ENCODE data around the gene FOXB2.

FOXB2 gene

GRCh38 chr9:77015327-77016048, 4.0 kb upstream of the FOXB2 start:
- TF ChIP-seq GLIS3 (CRISPR knock-in tag; IDR thresholded peaks at IDR 0.05) (no peak), ZFP30 (CRISPR knock-in tag; IDR thresholded peaks at IDR 0.05) (no peak), BACH2 (CRISPR knock-in tag; IDR thresholded peaks at IDR 0.05; ENCODE audit: borderline replicate concordance) (no peak), ISL1 (CRISPR knock-in tag; IDR thresholded peaks at IDR 0.05) (no peak), RARB (CRISPR knock-in tag; IDR thresholded peaks at IDR 0.05) (no peak)
- TF ChIP-seq, protein P1, sequence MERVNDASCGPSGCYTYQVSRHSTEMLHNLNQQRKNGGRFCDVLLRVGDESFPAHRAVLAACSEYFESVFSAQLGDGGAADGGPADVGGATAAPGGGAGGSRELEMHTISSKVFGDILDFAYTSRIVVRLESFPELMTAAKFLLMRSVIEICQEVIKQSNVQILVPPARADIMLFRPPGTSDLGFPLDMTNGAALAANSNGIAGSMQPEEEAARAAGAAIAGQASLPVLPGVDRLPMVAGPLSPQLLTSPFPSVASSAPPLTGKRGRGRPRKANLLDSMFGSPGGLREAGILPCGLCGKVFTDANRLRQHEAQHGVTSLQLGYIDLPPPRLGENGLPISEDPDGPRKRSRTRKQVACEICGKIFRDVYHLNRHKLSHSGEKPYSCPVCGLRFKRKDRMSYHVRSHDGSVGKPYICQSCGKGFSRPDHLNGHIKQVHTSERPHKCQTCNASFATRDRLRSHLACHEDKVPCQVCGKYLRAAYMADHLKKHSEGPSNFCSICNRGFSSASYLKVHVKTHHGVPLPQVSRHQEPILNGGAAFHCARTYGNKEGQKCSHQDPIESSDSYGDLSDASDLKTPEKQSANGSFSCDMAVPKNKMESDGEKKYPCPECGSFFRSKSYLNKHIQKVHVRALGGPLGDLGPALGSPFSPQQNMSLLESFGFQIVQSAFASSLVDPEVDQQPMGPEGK (CRISPR knock-in tag; IDR thresholded peaks at IDR 0.05; ENCODE audit: borderline replicate concordance), result no peak
- TF ChIP-seq, protein P2, sequence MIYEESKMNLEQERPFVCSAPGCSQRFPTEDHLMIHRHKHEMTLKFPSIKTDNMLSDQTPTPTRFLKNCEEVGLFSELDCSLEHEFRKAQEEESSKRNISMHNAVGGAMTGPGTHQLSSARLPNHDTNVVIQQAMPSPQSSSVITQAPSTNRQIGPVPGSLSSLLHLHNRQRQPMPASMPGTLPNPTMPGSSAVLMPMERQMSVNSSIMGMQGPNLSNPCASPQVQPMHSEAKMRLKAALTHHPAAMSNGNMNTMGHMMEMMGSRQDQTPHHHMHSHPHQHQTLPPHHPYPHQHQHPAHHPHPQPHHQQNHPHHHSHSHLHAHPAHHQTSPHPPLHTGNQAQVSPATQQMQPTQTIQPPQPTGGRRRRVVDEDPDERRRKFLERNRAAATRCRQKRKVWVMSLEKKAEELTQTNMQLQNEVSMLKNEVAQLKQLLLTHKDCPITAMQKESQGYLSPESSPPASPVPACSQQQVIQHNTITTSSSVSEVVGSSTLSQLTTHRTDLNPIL (CRISPR knock-in tag; IDR thresholded peaks at IDR 0.05; ENCODE audit: low read depth), result no peak
- TF ChIP-seq, protein P3, sequence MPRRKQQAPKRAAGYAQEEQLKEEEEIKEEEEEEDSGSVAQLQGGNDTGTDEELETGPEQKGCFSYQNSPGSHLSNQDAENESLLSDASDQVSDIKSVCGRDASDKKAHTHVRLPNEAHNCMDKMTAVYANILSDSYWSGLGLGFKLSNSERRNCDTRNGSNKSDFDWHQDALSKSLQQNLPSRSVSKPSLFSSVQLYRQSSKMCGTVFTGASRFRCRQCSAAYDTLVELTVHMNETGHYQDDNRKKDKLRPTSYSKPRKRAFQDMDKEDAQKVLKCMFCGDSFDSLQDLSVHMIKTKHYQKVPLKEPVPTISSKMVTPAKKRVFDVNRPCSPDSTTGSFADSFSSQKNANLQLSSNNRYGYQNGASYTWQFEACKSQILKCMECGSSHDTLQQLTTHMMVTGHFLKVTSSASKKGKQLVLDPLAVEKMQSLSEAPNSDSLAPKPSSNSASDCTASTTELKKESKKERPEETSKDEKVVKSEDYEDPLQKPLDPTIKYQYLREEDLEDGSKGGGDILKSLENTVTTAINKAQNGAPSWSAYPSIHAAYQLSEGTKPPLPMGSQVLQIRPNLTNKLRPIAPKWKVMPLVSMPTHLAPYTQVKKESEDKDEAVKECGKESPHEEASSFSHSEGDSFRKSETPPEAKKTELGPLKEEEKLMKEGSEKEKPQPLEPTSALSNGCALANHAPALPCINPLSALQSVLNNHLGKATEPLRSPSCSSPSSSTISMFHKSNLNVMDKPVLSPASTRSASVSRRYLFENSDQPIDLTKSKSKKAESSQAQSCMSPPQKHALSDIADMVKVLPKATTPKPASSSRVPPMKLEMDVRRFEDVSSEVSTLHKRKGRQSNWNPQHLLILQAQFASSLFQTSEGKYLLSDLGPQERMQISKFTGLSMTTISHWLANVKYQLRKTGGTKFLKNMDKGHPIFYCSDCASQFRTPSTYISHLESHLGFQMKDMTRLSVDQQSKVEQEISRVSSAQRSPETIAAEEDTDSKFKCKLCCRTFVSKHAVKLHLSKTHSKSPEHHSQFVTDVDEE (CRISPR knock-in tag; IDR thresholded peaks at IDR 0.05), result no peak
- no peak for ATAC-seq

DNA sequence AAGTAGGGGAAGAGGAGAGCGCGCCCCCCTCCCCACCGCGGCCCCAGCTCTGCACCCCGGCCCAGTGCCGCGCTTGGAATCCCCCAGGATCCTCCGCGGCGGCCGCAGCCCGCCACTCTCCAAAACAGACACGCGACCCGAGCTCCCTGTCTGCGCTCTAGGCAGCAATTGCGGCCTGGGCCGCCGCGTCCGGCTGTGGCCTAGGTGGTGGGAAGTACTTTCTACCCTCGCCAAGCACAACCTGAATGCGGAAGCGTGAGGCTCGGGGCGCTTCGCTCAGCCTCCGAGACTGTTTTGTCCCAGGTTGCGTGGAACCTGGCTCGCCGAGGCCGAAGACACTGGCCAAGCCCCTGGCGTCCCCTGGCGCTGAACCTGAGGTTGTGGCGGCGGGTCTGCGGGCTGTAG, 3.3 kb upstream of the FOXB2 start:
- TF ChIP-seq PPARA (CRISPR knock-in tag; IDR thresholded peaks at IDR 0.05; ENCODE audit: borderline replicate concordance), result no peak
- TF ChIP-seq, protein P1 (CRISPR knock-in tag; IDR thresholded peaks at IDR 0.05; ENCODE audit: borderline replicate concordance), result no peak
- TF ChIP-seq ARNTL (CRISPR knock-in tag; IDR thresholded peaks at IDR 0.05; ENCODE audit: borderline replicate concordance, low read depth), result no peak
- no peak for TF ChIP-seq ZNF8 (CRISPR knock-in tag; IDR thresholded peaks at IDR 0.05)
- no peak for TF ChIP-seq ZFP30 (CRISPR knock-in tag; IDR thresholded peaks at IDR 0.05)
- no peak for TF ChIP-seq OSR1 (CRISPR knock-in tag; IDR thresholded peaks at IDR 0.05)
- no peak for TF ChIP-seq BACH2 (CRISPR knock-in tag; IDR thresholded peaks at IDR 0.05; ENCODE audit: borderline replicate concordance)
- TF ChIP-seq CSDC2 (CRISPR knock-in tag; IDR thresholded peaks at IDR 0.05), result no peak
- no peak for TF ChIP-seq ZNF565 (CRISPR knock-in tag; conservative IDR thresholded peaks at IDR 0.05; ENCODE audit: low read depth)
- TF ChIP-seq GLIS3 (CRISPR knock-in tag; IDR thresholded peaks at IDR 0.05), result no peak
- TF ChIP-seq POU6F1 (CRISPR knock-in tag; IDR thresholded peaks at IDR 0.05; ENCODE audit: borderline replicate concordance, low read depth), result no peak
- no peak for TF ChIP-seq ESRRG (CRISPR knock-in tag; IDR thresholded peaks at IDR 0.05)
- TF ChIP-seq CSRNP3 (CRISPR knock-in tag; IDR thresholded peaks at IDR 0.05), result no peak
- no peak for TF ChIP-seq TCF4 (CRISPR knock-in tag; IDR thresholded peaks at IDR 0.05; ENCODE audit: borderline replicate concordance)
- TF ChIP-seq RARB (CRISPR knock-in tag; IDR thresholded peaks at IDR 0.05), result no peak
- ATAC-seq, result no peak
